WTC11 (cell line): ENCODE results near the gene POLR3H. TPM values are rescaled to one million over a fixed set of nuclear protein-coding genes. Genes with fewer than 3 reads are reported as not detected.

Experiments
- ATAC-seq: fragments of 200-7000 bp; cut with Tn5 transposase; 2 replicates; pipeline ENCODE4 v1.10.0; 2021; ENCODE audit warnings: mild to moderate bottlenecking, moderate library complexity
- CTCF ChIA-PET: fragments of 300-600 bp; sonication (Branson Sonifier 250); formaldehyde crosslinking; loops from one replicate; lab custom pipeline; 2021; ENCODE audit warnings: antibody characterized with exemption; lab: Charles Lee
- POLR2A ChIA-PET: fragments of 350-600 bp; sonication (Branson Sonifier 250); formaldehyde crosslinking; loops from one replicate; lab custom pipeline; 2021; ENCODE audit warnings: antibody characterized with exemption; lab: Charles Lee
- DNase-seq: peaks from one replicate; pipeline ENCODE4 v3.0.0; 2021; ENCODE audit warnings: low spot score
- H3K27ac Mint-ChIP-seq: 2 replicates; pipeline ENCODE4 v1.8.0; 2021; ENCODE audit warnings: mixed read lengths
- H3K27me3 Mint-ChIP-seq: 2 replicates; pipeline ENCODE4 v1.8.0; 2021; ENCODE audit warnings: low read depth, mild to moderate bottlenecking, moderate library complexity, mixed read lengths
- H3K36me3 Mint-ChIP-seq: 2 replicates; pipeline ENCODE4 v1.8.0; 2021; ENCODE audit warnings: mixed read lengths
- H3K4me1 Mint-ChIP-seq: 2 replicates; pipeline ENCODE4 v1.8.0; 2022; ENCODE audit warnings: mixed read lengths
- H3K4me3 Mint-ChIP-seq: 2 replicates; pipeline ENCODE4 v1.8.0; 2021; ENCODE audit warnings: mild to moderate bottlenecking, moderate library complexity, mixed read lengths
- H3K9me3 Mint-ChIP-seq: 2 replicates; pipeline ENCODE4 v1.8.0; 2021; ENCODE audit warnings: mixed read lengths
- CREM ChIP-seq: sonication (generic); formaldehyde crosslinking; IDR thresholded peaks from 2 replicates; pipeline ENCODE4 v1.8.1; 2022; ENCODE audit warnings: mild to moderate bottlenecking, missing genetic modification reagents, moderate library complexity
- EMX1 ChIP-seq: fragments of 250-450 bp; sonication (Bioruptor Pico); IDR thresholded peaks from 2 replicates; pipeline ENCODE4 v1.8.0; 2021; ENCODE audit warnings: mild to moderate bottlenecking
- FOXJ3 ChIP-seq: sonication (generic); formaldehyde crosslinking; IDR thresholded peaks from 2 replicates; pipeline ENCODE4 v1.9.0; 2021; ENCODE audit warnings: missing genetic modification reagents, mild to moderate bottlenecking, borderline replicate concordance
- KAT7 ChIP-seq: sonication (generic); formaldehyde crosslinking; IDR thresholded peaks from 2 replicates; pipeline ENCODE4 v1.8.1; 2023; ENCODE audit warnings: missing genetic modification reagents, mild to moderate bottlenecking, borderline replicate concordance
- NFATC4 ChIP-seq: fragments of 250-450 bp; sonication (Bioruptor Pico); IDR thresholded peaks from 2 replicates; pipeline ENCODE4 v1.9.0; 2021; ENCODE audit warnings: mild to moderate bottlenecking
- NFYB ChIP-seq: sonication (generic); formaldehyde crosslinking; conservative IDR thresholded peaks from 2 replicates; pipeline ENCODE4 v1.8.0; 2022; ENCODE audit warnings: low read depth, missing genetic modification reagents
- NR1H2 ChIP-seq: sonication (generic); formaldehyde crosslinking; IDR thresholded peaks from 2 replicates; pipeline ENCODE4 v1.9.0; 2021; ENCODE audit warnings: mild to moderate bottlenecking, moderate library complexity, missing genetic modification reagents
- OVOL2 ChIP-seq: fragments of 250-450 bp; sonication (Bioruptor Pico); IDR thresholded peaks from 2 replicates; pipeline ENCODE4 v1.9.0; 2021; ENCODE audit warnings: mild to moderate bottlenecking, borderline replicate concordance
- PRRX2 ChIP-seq: fragments of 250-450 bp; sonication (Bioruptor Pico); IDR thresholded peaks from 2 replicates; pipeline ENCODE4 v1.8.0; 2021; ENCODE audit warnings: mild to moderate bottlenecking
- RELA ChIP-seq: sonication (generic); formaldehyde crosslinking; IDR thresholded peaks from 2 replicates; pipeline ENCODE4 v1.8.1; 2022; ENCODE audit warnings: missing genetic modification reagents, mild to moderate bottlenecking, borderline replicate concordance
- RORB ChIP-seq: fragments of 250-450 bp; sonication (Bioruptor Pico); IDR thresholded peaks from 2 replicates; pipeline ENCODE4 v1.9.0; 2021; ENCODE audit warnings: mild to moderate bottlenecking
- SMAD3 ChIP-seq: sonication (generic); formaldehyde crosslinking; IDR thresholded peaks from 2 replicates; pipeline ENCODE4 v1.8.0; 2022; ENCODE audit warnings: missing genetic modification reagents, mild to moderate bottlenecking, borderline replicate concordance
- ZNF263 ChIP-seq: sonication (generic); formaldehyde crosslinking; IDR thresholded peaks from 2 replicates; pipeline ENCODE4 v1.8.1; 2022; ENCODE audit warnings: low read depth, mild to moderate bottlenecking, moderate library complexity, missing genetic modification reagents
- ZNF671 ChIP-seq: fragments of 250-450 bp; sonication (Bioruptor Pico); IDR thresholded peaks from 2 replicates; pipeline ENCODE4 v1.8.0; 2021; ENCODE audit warnings: mild to moderate bottlenecking
- total RNA-seq: library from RNA; stranded (reverse); gene quantifications from 3 replicates; pipeline ENCODE4 v1.2.3, GENCODE V29; 2021
- TF ChIP-seq, protein P1 (sequence below): sonication (generic); formaldehyde crosslinking; IDR thresholded peaks from 2 replicates; pipeline ENCODE4 v1.8.0; 2022; ENCODE audit warnings: mild to moderate bottlenecking, missing genetic modification reagents
- TF ChIP-seq, protein P2 (sequence below): sonication (generic); formaldehyde crosslinking; conservative IDR thresholded peaks from 2 replicates; pipeline ENCODE4 v1.8.1; 2022; ENCODE audit warnings: mild to moderate bottlenecking, missing genetic modification reagents
- TF ChIP-seq, protein P3 (sequence below): sonication (generic); formaldehyde crosslinking; IDR thresholded peaks from 2 replicates; pipeline ENCODE4 v1.8.0; 2023; ENCODE audit warnings: missing genetic modification reagents
- TF ChIP-seq, protein P4 (sequence below): sonication (generic); formaldehyde crosslinking; IDR thresholded peaks from 2 replicates; pipeline ENCODE4 v1.8.1; 2022; ENCODE audit warnings: mild to moderate bottlenecking, missing genetic modification reagents, moderate library complexity, borderline replicate concordance
- TF ChIP-seq, protein P5 (sequence below): sonication (generic); formaldehyde crosslinking; IDR thresholded peaks from 2 replicates; pipeline ENCODE4 v1.8.1; 2023; ENCODE audit warnings: mild to moderate bottlenecking, missing genetic modification reagents

The POLR3H gene
- total RNA-seq, 1 experiment from 2014 or later: 28.8 TPM

DNA sequence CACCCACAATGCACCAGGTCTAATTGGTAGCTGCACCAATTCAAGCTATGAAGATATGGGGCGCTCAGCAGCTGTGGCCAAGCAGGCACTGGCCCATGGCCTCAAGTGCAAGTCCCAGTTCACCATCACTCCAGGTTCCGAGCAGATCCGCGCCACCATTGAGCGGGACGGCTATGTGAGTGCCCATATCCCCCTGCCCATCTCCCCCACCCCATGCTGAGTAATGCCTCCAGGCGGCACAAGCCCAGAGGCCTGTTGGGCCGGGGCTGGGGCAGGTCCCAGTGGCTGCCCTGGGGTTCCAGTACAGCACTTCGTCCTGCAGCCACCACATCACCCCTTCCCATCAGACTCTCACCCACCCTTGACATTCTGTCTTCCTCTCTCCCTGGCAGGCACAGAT lies 21.5 kb downstream of the POLR3H start:
- Mint-ChIP-seq H3K4me3 (no peak overlapping the region), H3K27me3 (peaks cover 2% of the 10 kb centered on the region; the same call in 1 of the 2 replicates), H3K27ac (peak overlapping the region; percentile 83), H3K4me1 (no peaks in the 10 kb centered on the region), H3K9me3 (no peaks in the 10 kb centered on the region), H3K36me3 (peaks cover 15% of the 10 kb centered on the region)
- POLR2A ChIA-PET: no interaction called here
- TF ChIP-seq, protein P1, sequence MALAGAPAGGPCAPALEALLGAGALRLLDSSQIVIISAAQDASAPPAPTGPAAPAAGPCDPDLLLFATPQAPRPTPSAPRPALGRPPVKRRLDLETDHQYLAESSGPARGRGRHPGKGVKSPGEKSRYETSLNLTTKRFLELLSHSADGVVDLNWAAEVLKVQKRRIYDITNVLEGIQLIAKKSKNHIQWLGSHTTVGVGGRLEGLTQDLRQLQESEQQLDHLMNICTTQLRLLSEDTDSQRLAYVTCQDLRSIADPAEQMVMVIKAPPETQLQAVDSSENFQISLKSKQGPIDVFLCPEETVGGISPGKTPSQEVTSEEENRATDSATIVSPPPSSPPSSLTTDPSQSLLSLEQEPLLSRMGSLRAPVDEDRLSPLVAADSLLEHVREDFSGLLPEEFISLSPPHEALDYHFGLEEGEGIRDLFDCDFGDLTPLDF (CRISPR knock-in tag): no peak
- TF ChIP-seq, protein P2, sequence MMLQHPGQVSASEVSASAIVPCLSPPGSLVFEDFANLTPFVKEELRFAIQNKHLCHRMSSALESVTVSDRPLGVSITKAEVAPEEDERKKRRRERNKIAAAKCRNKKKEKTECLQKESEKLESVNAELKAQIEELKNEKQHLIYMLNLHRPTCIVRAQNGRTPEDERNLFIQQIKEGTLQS: no peak
- no peak for TF ChIP-seq NFYB (CRISPR knock-in tag)
- TF ChIP-seq PRRX2 (CRISPR knock-in tag): no peak
- TF ChIP-seq ZNF263 (CRISPR knock-in tag): no peak
- TF ChIP-seq RORB (CRISPR knock-in tag): no peak
- no peak for TF ChIP-seq NFATC4
- TF ChIP-seq, protein P3, sequence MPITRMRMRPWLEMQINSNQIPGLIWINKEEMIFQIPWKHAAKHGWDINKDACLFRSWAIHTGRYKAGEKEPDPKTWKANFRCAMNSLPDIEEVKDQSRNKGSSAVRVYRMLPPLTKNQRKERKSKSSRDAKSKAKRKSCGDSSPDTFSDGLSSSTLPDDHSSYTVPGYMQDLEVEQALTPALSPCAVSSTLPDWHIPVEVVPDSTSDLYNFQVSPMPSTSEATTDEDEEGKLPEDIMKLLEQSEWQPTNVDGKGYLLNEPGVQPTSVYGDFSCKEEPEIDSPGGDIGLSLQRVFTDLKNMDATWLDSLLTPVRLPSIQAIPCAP (CRISPR knock-in tag): no peak
- DNase-seq (no peak), ATAC-seq (no peak)
- CTCF ChIA-PET: interaction anchor here (1.0 to 3.0 kb wide), 2 partner anchors 119 to 144 kb away, joined by 3 to 44 read pairs; no protein-coding TSS in a partner anchor

DNA sequence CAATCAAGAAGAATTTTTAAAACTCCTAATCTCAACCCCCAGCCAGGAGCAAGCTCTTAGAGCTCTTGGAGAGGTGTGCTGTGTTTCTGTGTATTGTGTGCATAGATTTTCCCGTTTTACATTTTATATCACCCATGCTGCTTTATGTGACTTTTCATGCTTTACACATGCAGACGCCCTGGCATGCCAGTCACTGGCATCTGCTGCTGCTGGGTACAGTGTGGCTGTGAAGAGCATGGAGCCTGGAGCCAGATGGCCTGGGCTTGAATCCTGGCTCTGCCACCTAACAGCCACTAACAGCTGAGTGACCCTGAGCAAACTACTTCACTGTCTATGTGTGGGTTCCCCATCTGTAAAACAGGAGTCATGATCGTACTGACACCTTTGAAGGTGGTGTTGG lies 23.1 kb downstream of the POLR3H start:
- DNase-seq (no peak), ATAC-seq (no peak)
- Mint-ChIP-seq H3K4me3 (no peak overlapping the region), H3K9me3 (no peaks in the 10 kb centered on the region), H3K27ac (no peak overlapping the region), H3K27me3 (peaks cover 2% of the 10 kb centered on the region; the same call in 1 of the 2 replicates), H3K4me1 (no peaks in the 10 kb centered on the region), H3K36me3 (peaks cover 12% of the 10 kb centered on the region)
- ChIA-PET CTCF (interaction anchor here (0.6 to 1.0 kb wide), 3 partner anchors 12 to 264 kb away, joined by 3 read pairs; no protein-coding TSS in a partner anchor), POLR2A (interaction anchor here (0.7 kb wide), 1 partner anchor 715 kb away, joined by 3 read pairs; no protein-coding TSS in a partner anchor)
- no peak for TF ChIP-seq ZNF671 (CRISPR knock-in tag)
- TF ChIP-seq SMAD3: no peak
- TF ChIP-seq RELA (CRISPR knock-in tag): no peak
- TF ChIP-seq KAT7: no peak
- TF ChIP-seq FOXJ3 (CRISPR knock-in tag): no peak
- TF ChIP-seq, protein P4, sequence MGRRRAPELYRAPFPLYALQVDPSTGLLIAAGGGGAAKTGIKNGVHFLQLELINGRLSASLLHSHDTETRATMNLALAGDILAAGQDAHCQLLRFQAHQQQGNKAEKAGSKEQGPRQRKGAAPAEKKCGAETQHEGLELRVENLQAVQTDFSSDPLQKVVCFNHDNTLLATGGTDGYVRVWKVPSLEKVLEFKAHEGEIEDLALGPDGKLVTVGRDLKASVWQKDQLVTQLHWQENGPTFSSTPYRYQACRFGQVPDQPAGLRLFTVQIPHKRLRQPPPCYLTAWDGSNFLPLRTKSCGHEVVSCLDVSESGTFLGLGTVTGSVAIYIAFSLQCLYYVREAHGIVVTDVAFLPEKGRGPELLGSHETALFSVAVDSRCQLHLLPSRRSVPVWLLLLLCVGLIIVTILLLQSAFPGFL (CRISPR knock-in tag): no peak
- TF ChIP-seq NFATC4: no peak
- TF ChIP-seq, protein P5, sequence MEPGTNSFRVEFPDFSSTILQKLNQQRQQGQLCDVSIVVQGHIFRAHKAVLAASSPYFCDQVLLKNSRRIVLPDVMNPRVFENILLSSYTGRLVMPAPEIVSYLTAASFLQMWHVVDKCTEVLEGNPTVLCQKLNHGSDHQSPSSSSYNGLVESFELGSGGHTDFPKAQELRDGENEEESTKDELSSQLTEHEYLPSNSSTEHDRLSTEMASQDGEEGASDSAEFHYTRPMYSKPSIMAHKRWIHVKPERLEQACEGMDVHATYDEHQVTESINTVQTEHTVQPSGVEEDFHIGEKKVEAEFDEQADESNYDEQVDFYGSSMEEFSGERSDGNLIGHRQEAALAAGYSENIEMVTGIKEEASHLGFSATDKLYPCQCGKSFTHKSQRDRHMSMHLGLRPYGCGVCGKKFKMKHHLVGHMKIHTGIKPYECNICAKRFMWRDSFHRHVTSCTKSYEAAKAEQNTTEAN (CRISPR knock-in tag): no peak
- TF ChIP-seq EMX1 (CRISPR knock-in tag): no peak
- no peak for TF ChIP-seq CREM (CRISPR knock-in tag)

DNA sequence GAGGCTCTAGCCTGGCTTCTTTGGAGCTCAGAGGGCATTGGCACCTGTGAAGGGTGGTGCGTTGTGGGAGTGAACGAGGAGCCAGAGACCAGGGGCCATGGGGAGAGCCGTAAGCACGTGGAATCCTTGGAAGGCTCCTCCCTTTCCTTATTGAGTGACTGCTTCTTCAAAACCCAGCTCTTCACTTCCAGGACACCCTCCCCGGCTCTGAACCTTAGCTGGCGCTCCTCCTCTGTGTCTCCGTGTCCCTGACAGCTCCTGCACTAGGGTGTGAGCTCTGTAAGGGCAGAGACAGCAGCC lies 26.3 kb downstream of the POLR3H start:
- Mint-ChIP-seq H3K4me3 (no peak overlapping the region), H3K27me3 (peaks cover under 1% of the 10 kb centered on the region; the same call in 1 of the 2 replicates), H3K4me1 (peaks cover 8% of the 10 kb centered on the region), H3K36me3 (peaks cover 19% of the 10 kb centered on the region; the same call in 1 of the 2 replicates), H3K9me3 (no peaks in the 10 kb centered on the region), H3K27ac (no peak overlapping the region)
- DNase-seq (no peak), ATAC-seq (no peak)
- ChIA-PET POLR2A (interaction anchor here (1.2 to 1.3 kb wide), 2 partner anchors 50 to 71 kb away, joined by 4 to 7 read pairs; partner anchors contain the start of genes PHF5A and TOB2), CTCF (interaction anchor here (0.9 to 4.7 kb wide), 36 partner anchors 9 to 272 kb away, joined by 3 to 110 read pairs (median 6); partner anchors contain the start of genes ACO2, CSDC2, PHF5A and PMM1)
- no peak for TF ChIP-seq OVOL2 (CRISPR knock-in tag)
- TF ChIP-seq EMX1 (CRISPR knock-in tag): no peak
- no peak for TF ChIP-seq PRRX2 (CRISPR knock-in tag)
- TF ChIP-seq NR1H2 (CRISPR knock-in tag): no peak
